Panc1 (cell line): Measurements from ENCODE around the gene AKT1. TPM values are rescaled to one million over a fixed set of nuclear protein-coding genes. Genes with fewer than 3 reads are reported as not detected.

Source experiments
- ATAC-seq: fragments of 200-7000 bp; cut with Tn5 transposase; 2 replicates; pipeline ENCODE4 v1.9.1; 2020; ENCODE audit warnings: mild to moderate bottlenecking, moderate library complexity
- BruUV-seq: library from RNA; stranded (reverse); fragments of 400-500 nt; replicated peaks from 2 replicates; lab custom pipeline; 2021; lab: Mats Ljungman, UMichigan
- CTCF ChIA-PET: fragments of 300-600 bp; sonication (Branson Sonifier 250); formaldehyde crosslinking; loops from one replicate; lab custom pipeline; 2022; ENCODE audit warnings: antibody characterized with exemption; lab: Charles Lee
- POLR2A ChIA-PET: fragments of 300-600 bp; sonication (Branson Sonifier 250); formaldehyde crosslinking; loops from one replicate; lab custom pipeline; 2022; ENCODE audit warnings: antibody characterized with exemption; lab: Charles Lee
- DNase-seq: peaks from one replicate; pipeline ENCODE4 v3.0.0-alpha.2; 2010; ENCODE audit warnings: low read depth, low spot score
- H3K27ac ChIP-seq: 2 replicates; pipeline ENCODE4 v1.5.1; 2011; ENCODE audit warnings: mild to moderate bottlenecking, low read length, inconsistent platforms
- H3K27me3 ChIP-seq: fragments of 200-500 bp; sonication (Bioruptor generic); 2 replicates; pipeline ENCODE4 v1.6.0; 2014; ENCODE audit warnings: low read length, inconsistent platforms; ENCODE audit not compliant: control insufficient read depth, insufficient read depth
- H3K36me3 ChIP-seq: fragments of 200-500 bp; sonication (Bioruptor generic); 2 replicates; pipeline ENCODE4 v1.5.1; 2014; ENCODE audit warnings: inconsistent platforms, mild to moderate bottlenecking, low read length, moderate library complexity; ENCODE audit not compliant: control insufficient read depth, insufficient read depth
- H3K4me1 ChIP-seq: 2 replicates; pipeline ENCODE4 v1.5.1; 2011; ENCODE audit warnings: inconsistent platforms, mild to moderate bottlenecking, low read length, moderate library complexity; ENCODE audit not compliant: control insufficient read depth, insufficient read depth
- H3K4me3 ChIP-seq, 2 experiments: 2 replicates each; pipeline ENCODE4 v1.5.1; 2011 to 2012; ENCODE audit warnings: low read depth in 2 of 2, low read length in 2 of 2, mild to moderate bottlenecking in 2 of 2, inconsistent platforms in 1 of 2, moderate library complexity in 1 of 2
- H3K9me3 ChIP-seq: fragments of 200-500 bp; sonication (Bioruptor generic); 2 replicates; pipeline ENCODE4 v1.5.1; 2014; ENCODE audit warnings: low read depth, mild to moderate bottlenecking, inconsistent platforms, low read length, moderate library complexity; ENCODE audit not compliant: control insufficient read depth, insufficient read depth
- POLR2AphosphoS5 ChIP-seq: IDR thresholded peaks from 2 replicates; pipeline ENCODE4 v1.6.1; 2012; ENCODE audit warnings: mild to moderate bottlenecking, low read depth, low read length, moderate library complexity
- SIN3A ChIP-seq: IDR thresholded peaks from 2 replicates; pipeline ENCODE4 v1.6.1; 2012; ENCODE audit warnings: low read depth, mild to moderate bottlenecking, low read length, moderate library complexity, borderline replicate concordance; ENCODE audit not compliant: insufficient read depth
- TCF7L2 ChIP-seq: IDR thresholded peaks from 2 replicates; pipeline ENCODE4 v1.6.1; 2011; ENCODE audit warnings: mild to moderate bottlenecking, low read depth, low read length, inconsistent platforms
- in situ Hi-C: cut with HindIII; loops from 2 replicates; pipeline ENCODE4 v1.10.0; 2016; ENCODE audit warnings: low sequenced_read_pairs, low pct_unique_long_range_greater_than_20kb
- intact Hi-C: fragments of 100-400 bp; cut with micrococcal nuclease; formaldehyde crosslinking; loops from one replicate; pipeline ENCODE4 v1.10.0; 2022; ENCODE audit not compliant: unreplicated experiment
- total RNA-seq: library from RNA; stranded (reverse); gene quantifications from one replicate; pipeline ENCODE4 v1.2.1, GENCODE V29; 2021; ENCODE audit not compliant: unreplicated experiment
- TF ChIP-seq, protein P1 (sequence below): fragments of 450-650 bp; IDR thresholded peaks from 2 replicates; pipeline ENCODE4 v1.5.1; 2017; ENCODE audit warnings: mild to moderate bottlenecking
- TF ChIP-seq, protein P2 (sequence below), 2 experiments: IDR thresholded peaks; 2 replicates each; pipeline ENCODE4 v1.6.1; 2011 to 2012; ENCODE audit warnings: low read depth in 2 of 2, control low read depth in 1 of 2, low read length in 1 of 2, mild to moderate bottlenecking in 1 of 2, moderate library complexity in 1 of 2; ENCODE audit not compliant: insufficient read depth in 1 of 2

Gene AKT1
- total RNA-seq, 1 experiment from 2014 or later, result 175 TPM

GRCh38 chr14:104824353-104824997, 28.9 kb upstream of the AKT1 start:
- ChIA-PET POLR2A (no interaction called here), CTCF (no interaction called here)
- Histone ChIP-seq H3K4me3 (no peak overlapping the region), H3K27ac (no peak overlapping the region), H3K4me1 (peaks cover 15% of the 10 kb centered on the region), H3K36me3 (no peaks in the 10 kb centered on the region), H3K9me3 (no peaks in the 10 kb centered on the region), H3K27me3 (no peaks in the 10 kb centered on the region)
- ATAC-seq, result no peak
- intact Hi-C loops (no loop called here), in situ Hi-C loops (no loop called here)
- TF ChIP-seq, protein P1, sequence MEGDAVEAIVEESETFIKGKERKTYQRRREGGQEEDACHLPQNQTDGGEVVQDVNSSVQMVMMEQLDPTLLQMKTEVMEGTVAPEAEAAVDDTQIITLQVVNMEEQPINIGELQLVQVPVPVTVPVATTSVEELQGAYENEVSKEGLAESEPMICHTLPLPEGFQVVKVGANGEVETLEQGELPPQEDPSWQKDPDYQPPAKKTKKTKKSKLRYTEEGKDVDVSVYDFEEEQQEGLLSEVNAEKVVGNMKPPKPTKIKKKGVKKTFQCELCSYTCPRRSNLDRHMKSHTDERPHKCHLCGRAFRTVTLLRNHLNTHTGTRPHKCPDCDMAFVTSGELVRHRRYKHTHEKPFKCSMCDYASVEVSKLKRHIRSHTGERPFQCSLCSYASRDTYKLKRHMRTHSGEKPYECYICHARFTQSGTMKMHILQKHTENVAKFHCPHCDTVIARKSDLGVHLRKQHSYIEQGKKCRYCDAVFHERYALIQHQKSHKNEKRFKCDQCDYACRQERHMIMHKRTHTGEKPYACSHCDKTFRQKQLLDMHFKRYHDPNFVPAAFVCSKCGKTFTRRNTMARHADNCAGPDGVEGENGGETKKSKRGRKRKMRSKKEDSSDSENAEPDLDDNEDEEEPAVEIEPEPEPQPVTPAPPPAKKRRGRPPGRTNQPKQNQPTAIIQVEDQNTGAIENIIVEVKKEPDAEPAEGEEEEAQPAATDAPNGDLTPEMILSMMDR, result no peak
- TF ChIP-seq, protein P2, sequence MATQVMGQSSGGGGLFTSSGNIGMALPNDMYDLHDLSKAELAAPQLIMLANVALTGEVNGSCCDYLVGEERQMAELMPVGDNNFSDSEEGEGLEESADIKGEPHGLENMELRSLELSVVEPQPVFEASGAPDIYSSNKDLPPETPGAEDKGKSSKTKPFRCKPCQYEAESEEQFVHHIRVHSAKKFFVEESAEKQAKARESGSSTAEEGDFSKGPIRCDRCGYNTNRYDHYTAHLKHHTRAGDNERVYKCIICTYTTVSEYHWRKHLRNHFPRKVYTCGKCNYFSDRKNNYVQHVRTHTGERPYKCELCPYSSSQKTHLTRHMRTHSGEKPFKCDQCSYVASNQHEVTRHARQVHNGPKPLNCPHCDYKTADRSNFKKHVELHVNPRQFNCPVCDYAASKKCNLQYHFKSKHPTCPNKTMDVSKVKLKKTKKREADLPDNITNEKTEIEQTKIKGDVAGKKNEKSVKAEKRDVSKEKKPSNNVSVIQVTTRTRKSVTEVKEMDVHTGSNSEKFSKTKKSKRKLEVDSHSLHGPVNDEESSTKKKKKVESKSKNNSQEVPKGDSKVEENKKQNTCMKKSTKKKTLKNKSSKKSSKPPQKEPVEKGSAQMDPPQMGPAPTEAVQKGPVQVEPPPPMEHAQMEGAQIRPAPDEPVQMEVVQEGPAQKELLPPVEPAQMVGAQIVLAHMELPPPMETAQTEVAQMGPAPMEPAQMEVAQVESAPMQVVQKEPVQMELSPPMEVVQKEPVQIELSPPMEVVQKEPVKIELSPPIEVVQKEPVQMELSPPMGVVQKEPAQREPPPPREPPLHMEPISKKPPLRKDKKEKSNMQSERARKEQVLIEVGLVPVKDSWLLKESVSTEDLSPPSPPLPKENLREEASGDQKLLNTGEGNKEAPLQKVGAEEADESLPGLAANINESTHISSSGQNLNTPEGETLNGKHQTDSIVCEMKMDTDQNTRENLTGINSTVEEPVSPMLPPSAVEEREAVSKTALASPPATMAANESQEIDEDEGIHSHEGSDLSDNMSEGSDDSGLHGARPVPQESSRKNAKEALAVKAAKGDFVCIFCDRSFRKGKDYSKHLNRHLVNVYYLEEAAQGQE (IDR thresholded peaks at IDR 0.05; ENCODE audit: insufficient read depth in 1 of 2, low read depth in 2 of 2, low read length in 1 of 2), result no peak
- TF ChIP-seq TCF7L2, result no peak
- TF ChIP-seq POLR2AphosphoS5, result no peak
- TF ChIP-seq SIN3A, result no peak
- DNase-seq, result no peak
- BruUV-seq, result no TSS peak

DNA sequence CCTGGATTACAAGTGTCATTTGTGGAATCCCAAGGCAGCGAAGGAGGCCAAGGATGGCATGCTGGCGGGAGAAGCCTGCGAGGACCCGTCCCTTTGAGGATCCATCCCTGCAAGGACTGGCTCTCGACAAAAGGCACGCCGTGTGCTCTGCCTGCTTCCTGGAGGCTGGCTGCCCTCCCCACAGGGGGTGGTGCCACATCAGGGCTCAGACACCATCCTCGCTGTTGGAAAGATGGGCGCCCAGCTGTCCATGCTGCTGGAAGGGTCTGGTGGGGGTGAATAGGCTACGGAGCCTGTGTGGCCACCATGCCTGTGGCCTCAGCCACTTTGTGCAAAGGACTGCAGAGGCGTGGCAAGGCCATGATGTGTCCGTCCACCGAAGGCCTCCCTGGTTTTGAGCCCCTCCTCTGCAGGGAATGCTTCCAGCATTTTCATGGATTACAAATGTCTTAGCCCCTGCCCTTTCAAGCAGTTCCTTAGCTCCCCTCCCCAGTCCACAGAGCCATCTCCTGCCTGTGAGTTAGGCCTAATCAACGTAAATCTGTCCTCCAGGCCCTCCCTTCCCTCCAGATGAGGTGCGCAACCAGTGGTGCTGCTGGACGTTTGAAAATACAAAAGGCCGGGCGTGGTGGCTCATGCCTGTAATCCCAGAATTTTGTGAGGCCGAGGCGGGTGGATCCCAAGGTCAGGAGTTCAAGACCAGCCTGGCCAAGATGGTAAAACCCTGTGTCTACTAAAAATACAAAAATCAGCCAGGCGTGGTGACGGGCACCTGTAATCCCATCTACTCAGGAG, 27.5 kb upstream of the AKT1 start:
- no peak overlapping the region for H3K4me3 ChIP-seq
- peaks cover 15% of the 10 kb centered on the region for H3K4me1 ChIP-seq
- intact Hi-C loops (no loop called here), in situ Hi-C loops (no loop called here)
- no peak for ATAC-seq
- H3K27me3 ChIP-seq, result no peaks in the 10 kb centered on the region
- CTCF ChIA-PET, result no interaction called here
- H3K9me3 ChIP-seq, result no peaks in the 10 kb centered on the region
- no peak for DNase-seq
- no peak overlapping the region for H3K27ac ChIP-seq
- BruUV-seq, result no TSS peak
- TF ChIP-seq, protein P1, result no peak
- no peak for TF ChIP-seq SIN3A
- TF ChIP-seq TCF7L2, result no peak
- TF ChIP-seq, protein P2 (IDR thresholded peaks at IDR 0.05; ENCODE audit: insufficient read depth in 1 of 2, low read depth in 2 of 2, low read length in 1 of 2), result no peak
- no peak for TF ChIP-seq POLR2AphosphoS5
- POLR2A ChIA-PET, result no interaction called here
- no peaks in the 10 kb centered on the region for H3K36me3 ChIP-seq
